GM12878 (cell line): ENCODE data around the gene CACNA1H. TPM values are rescaled to one million over a fixed set of nuclear protein-coding genes. Genes with fewer than 3 reads are reported as not detected.

Source experiments
- ATAC-seq: fragments of 200-7000 bp; cut with Tn5 transposase; 3 replicates; pipeline ENCODE4 v1.9.1; 2020; ENCODE audit warnings: mild to moderate bottlenecking, moderate library complexity
- BruUV-seq: library from RNA; stranded (reverse); fragments of 400-500 nt; replicated peaks from 2 replicates; lab custom pipeline; 2021; lab: Mats Ljungman, UMichigan
- CTCF ChIA-PET: fragments of 300-600 bp; sonication (Branson Sonifier 250); formaldehyde crosslinking; extraction: SDS; loops from one replicate; lab custom pipeline; 2021; ENCODE audit warnings: inconsistent platforms; lab: Yijun Ruan, JAX
- POLR2A ChIA-PET: fragments of 350-600 bp; formaldehyde crosslinking; extraction: SDS; loops from one replicate; lab custom pipeline; 2021; ENCODE audit warnings: inconsistent platforms; lab: Charles Lee
- RAD21 ChIA-PET: fragments of 300-600 bp; sonication (Branson Sonifier 250); formaldehyde crosslinking; loops from one replicate; lab custom pipeline; 2023; ENCODE audit warnings: antibody characterized with exemption; ENCODE audit not compliant: unreplicated experiment; lab: Charles Lee
- SMC1A ChIA-PET: fragments of 300-600 bp; sonication (Branson Sonifier 250); formaldehyde crosslinking; loops from one replicate; lab custom pipeline; 2023; ENCODE audit not compliant: unreplicated experiment, uncharacterized antibody; lab: Charles Lee
- DNase-seq: peaks from one replicate; pipeline ENCODE4 v3.0.0-alpha.2; 2011; ENCODE audit warnings: low read depth, low spot score
- FAIRE-seq: peaks from 3 replicates; lab custom pipeline; 2011; peaks lifted over from hg19 to GRCh38; lab: Jason Lieb, UNC
- H2AFZ ChIP-seq: 2 replicates; pipeline ENCODE4 v1.6.0; 2011; ENCODE audit warnings: low read depth, low read length, control low read depth; ENCODE audit not compliant: control insufficient read depth
- H3K27ac ChIP-seq: 2 replicates; pipeline ENCODE4 v1.5.1; 2011; ENCODE audit warnings: control low read depth; ENCODE audit not compliant: control insufficient read depth, insufficient read depth
- H3K27me3 ChIP-seq, 2 experiments: replicated peaks in 1 of 2; 2 replicates each; pipeline versions ENCODE4 v1.6.0 to v1.6.1; 2011; ENCODE audit warnings: low read length in 1 of 2; ENCODE audit not compliant: control insufficient read depth in 2 of 2, insufficient read depth in 2 of 2
- H3K36me3 ChIP-seq, 2 experiments: 2 replicates each; pipeline ENCODE4 v1.5.1; 2011; ENCODE audit warnings: low read length in 1 of 2; ENCODE audit not compliant: control insufficient read depth in 2 of 2, insufficient read depth in 2 of 2
- H3K4me1 ChIP-seq: 2 replicates; pipeline ENCODE4 v1.6.1; 2011; ENCODE audit warnings: mild to moderate bottlenecking, low read length, moderate library complexity, mixed read lengths; ENCODE audit not compliant: control insufficient read depth, insufficient read depth
- H3K4me2 ChIP-seq: 2 replicates; pipeline ENCODE4 v1.6.0; 2011; ENCODE audit warnings: control low read depth; ENCODE audit not compliant: control insufficient read depth, insufficient read depth
- H3K4me3 ChIP-seq: fragments of 200-600 bp; sonication (generic); 2 replicates; pipeline ENCODE4 v1.5.1; 2016
- H3K79me2 ChIP-seq: 2 replicates; pipeline ENCODE4 v1.6.0; 2011; ENCODE audit warnings: low read length; ENCODE audit not compliant: control insufficient read depth, insufficient read depth
- H3K9ac ChIP-seq: 2 replicates; pipeline ENCODE4 v1.8.0; 2011; ENCODE audit warnings: low read length, control low read depth, mixed read lengths; ENCODE audit not compliant: control insufficient read depth, insufficient read depth
- H3K9me3 ChIP-seq: replicated peaks from 3 replicates; pipeline ENCODE4 v1.5.1; 2011; ENCODE audit warnings: mild to moderate bottlenecking, low read length; ENCODE audit not compliant: control insufficient read depth, insufficient read depth
- H4K20me1 ChIP-seq: 2 replicates; pipeline ENCODE4 v1.6.0; 2011; ENCODE audit not compliant: control insufficient read depth, insufficient read depth
- BMI1 ChIP-seq: fragments of 450-650 bp; IDR thresholded peaks from 2 replicates; pipeline ENCODE4 v1.6.1; 2016; ENCODE audit warnings: mild to moderate bottlenecking, moderate library complexity, borderline replicate concordance
- CEBPB ChIP-seq, 2 experiments: fragments of 150-350 bp in 1 of 2; IDR thresholded peaks; 2 replicates each; pipeline ENCODE4 v1.6.1; 2012 to 2014; ENCODE audit warnings: low read depth in 2 of 2, low read length in 2 of 2, borderline replicate concordance in 1 of 2, inconsistent platforms in 1 of 2
- IKZF2 ChIP-seq, 2 experiments: fragments of 450-650 bp; IDR thresholded peaks; 2 replicates each; pipeline ENCODE4 v1.6.1; 2017; ENCODE audit warnings: mild to moderate bottlenecking in 2 of 2, moderate library complexity in 2 of 2
- JUND ChIP-seq: IDR thresholded peaks from 2 replicates; pipeline ENCODE4 v1.6.1; 2012; ENCODE audit warnings: low read depth, mild to moderate bottlenecking, low read length, improper control_type of control experiment, moderate library complexity
- MEF2A ChIP-seq: IDR thresholded peaks from 2 replicates; pipeline ENCODE4 v1.6.1; 2011; ENCODE audit warnings: low read depth, mild to moderate bottlenecking, low read length, moderate library complexity; ENCODE audit not compliant: insufficient read depth
- MTA3 ChIP-seq: IDR thresholded peaks from 2 replicates; pipeline ENCODE4 v1.6.1; 2012; ENCODE audit warnings: low read length, inconsistent platforms, borderline replicate concordance
- POLR2A ChIP-seq: IDR thresholded peaks from 2 replicates; pipeline ENCODE4 v1.6.1; 2011; ENCODE audit warnings: low read depth, mild to moderate bottlenecking, low read length
- RUNX3 ChIP-seq: IDR thresholded peaks from 2 replicates; pipeline ENCODE4 v1.6.1; 2012; ENCODE audit warnings: low read length, inconsistent platforms
- TCF7 ChIP-seq: IDR thresholded peaks from 2 replicates; pipeline ENCODE4 v1.6.1; 2014; ENCODE audit warnings: antibody characterized with exemption, borderline replicate concordance
- ZBED1 ChIP-seq: IDR thresholded peaks from 2 replicates; pipeline ENCODE4 v1.6.1; 2016; ENCODE audit warnings: borderline replicate concordance
- ZZZ3 ChIP-seq: IDR thresholded peaks from 2 replicates; pipeline ENCODE4 v1.6.1; 2011; ENCODE audit warnings: low read depth; ENCODE audit not compliant: control insufficient read depth, insufficient read length
- WGBS: methylation state at CpG from one replicate; pipeline ENCODE4 v1.1.6; 2016; ENCODE audit warnings: low lambda C conversion rate; ENCODE audit not compliant: insufficient replicate concordance, insufficient coverage; ENCODE audit errors: missing lambda C conversion rate; 5-methylcytosine and 5-hydroxymethylcytosine counted together
- in situ Hi-C: fragments of 300-500 bp; cut with MboI; formaldehyde crosslinking; loops from 9 replicates; pipeline ENCODE4 v1.14.3; 2018; ENCODE audit warnings: mixed read lengths
- intact Hi-C: fragments of 100-400 bp; cut with micrococcal nuclease; formaldehyde crosslinking; loops from one replicate; pipeline ENCODE4 v1.14.2; 2022; ENCODE audit not compliant: unreplicated experiment
- polyA plus RNA-seq, 11 experiments: library from polyadenylated mRNA; depleted of rRNA in 4 of 11; unstranded in 6 of 11; stranded (reverse) in 5 of 11; fragments of >200 nt; fragmentation: Nextera tagmentation in 4 of 11; fragmentation: Illumina TruSeq in 1 of 11; extraction: Ambion mirVana in 4 of 11; extraction: Trizol in 1 of 11; gene quantifications; 1 replicate in 1 of 11; 2 replicates in 10 of 11; pipeline versions ENCODE4 v1.2.1 to v1.2.3, GENCODE V29; 2011 to 2016; ENCODE audit warnings: inconsistent platforms in 2 of 11, missing spikeins in 2 of 11, low read depth in 1 of 11
- total RNA-seq, 4 experiments: library from RNA; depleted of rRNA in 3 of 4; stranded (reverse); fragments of >200 nt in 3 of 4; fragmentation: Illumina TruSeq in 1 of 4; extraction: Trizol in 1 of 4; gene quantifications; 2 replicates each; pipeline versions ENCODE4 v1.2.1 to v1.2.3, GENCODE V29; 2013 to 2021
- TF ChIP-seq, protein P1 (sequence below): fragments of 450-650 bp; IDR thresholded peaks from 2 replicates; pipeline ENCODE4 v1.6.1; 2017; ENCODE audit warnings: mild to moderate bottlenecking, moderate library complexity
- TF ChIP-seq, protein P2 (sequence below): IDR thresholded peaks from 2 replicates; pipeline ENCODE4 v1.6.1; 2011; ENCODE audit warnings: borderline replicate concordance, low read depth, mild to moderate bottlenecking, moderate library complexity, low read length; ENCODE audit not compliant: insufficient read depth, poor library complexity, severe bottlenecking
- TF ChIP-seq, protein P3 (sequence below): fragments of 450-650 bp; IDR thresholded peaks from 2 replicates; pipeline ENCODE4 v1.6.1; 2016; ENCODE audit warnings: mild to moderate bottlenecking

CACNA1H gene
- total and polyA plus RNA-seq, 10 of the 15 experiments (the other 5 are each of a cell fraction or from before 2014, with no cell fraction given) = 0.03 to 0.54 TPM; not detected in 8

DNA sequence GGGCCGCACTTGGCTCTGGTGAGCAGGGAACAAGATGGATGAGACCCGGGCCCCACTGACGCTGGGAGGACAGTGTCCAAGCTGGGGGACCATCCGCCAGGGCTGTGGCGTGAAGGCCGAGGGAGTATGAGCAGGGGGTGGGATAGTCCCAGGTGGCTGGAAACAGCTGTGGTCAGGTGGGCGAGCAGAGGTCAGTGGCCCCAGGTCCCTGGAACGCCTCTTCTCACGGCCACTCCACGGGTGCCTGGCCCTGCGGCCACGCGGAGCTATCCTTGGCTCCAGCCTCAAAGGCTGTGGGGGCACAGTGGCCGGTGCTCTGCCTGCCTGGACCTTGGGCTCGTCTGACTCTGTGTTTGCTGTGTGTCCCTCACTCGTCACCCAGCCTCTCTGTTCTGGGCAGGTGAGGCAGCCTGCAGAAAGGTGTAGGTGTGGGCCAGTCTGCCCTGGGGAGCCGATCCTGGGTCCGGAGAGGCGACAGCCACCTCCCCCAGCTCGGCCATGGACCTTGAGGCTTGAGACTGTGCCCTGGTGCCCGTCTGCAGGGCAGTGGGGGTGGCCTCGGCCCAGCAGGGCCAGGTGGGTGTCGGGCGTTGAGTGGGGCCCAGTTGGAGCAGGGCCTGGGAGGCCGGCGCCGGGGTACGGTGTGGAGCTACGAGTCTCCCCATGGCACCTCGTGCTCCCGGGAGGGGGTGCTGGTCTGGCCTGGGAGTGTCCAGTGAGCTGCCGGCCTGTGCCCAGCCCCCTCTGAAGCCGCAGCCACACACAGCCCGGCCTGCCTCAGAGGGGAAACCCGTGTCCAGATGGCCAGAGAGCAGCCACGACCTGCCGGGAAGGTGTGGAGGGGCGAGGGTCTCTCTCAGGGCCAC, 10.0 kb downstream of the CACNA1H start:
- intact Hi-C loops = no loop called here
- POLR2A ChIA-PET = no interaction called here
- no peak for ATAC-seq
- no peak for DNase-seq
- Histone ChIP-seq H2AFZ (no peak overlapping the region), H3K27ac (no peak overlapping the region), H3K36me3 (no peaks in the 10 kb centered on the region), H3K9me3 (no peaks in the 10 kb centered on the region), H3K9ac (no peak overlapping the region), H3K4me3 (no peak overlapping the region), H4K20me1 (no peaks in the 10 kb centered on the region), H3K27me3 (no peaks in the 10 kb centered on the region), H3K79me2 (no peaks in the 10 kb centered on the region), H3K4me2 (no peak overlapping the region), H3K4me1 (no peaks in the 10 kb centered on the region)
- CTCF ChIA-PET = no interaction called here
- WGBS = 56% methylated on average over 36 of the region's 38 CpGs
- SMC1A ChIA-PET = no interaction called here
- no peak for FAIRE-seq
- RAD21 ChIA-PET = no interaction called here
- in situ Hi-C loops = no loop called here
- no TSS peak for BruUV-seq
- TF ChIP-seq, protein P1, sequence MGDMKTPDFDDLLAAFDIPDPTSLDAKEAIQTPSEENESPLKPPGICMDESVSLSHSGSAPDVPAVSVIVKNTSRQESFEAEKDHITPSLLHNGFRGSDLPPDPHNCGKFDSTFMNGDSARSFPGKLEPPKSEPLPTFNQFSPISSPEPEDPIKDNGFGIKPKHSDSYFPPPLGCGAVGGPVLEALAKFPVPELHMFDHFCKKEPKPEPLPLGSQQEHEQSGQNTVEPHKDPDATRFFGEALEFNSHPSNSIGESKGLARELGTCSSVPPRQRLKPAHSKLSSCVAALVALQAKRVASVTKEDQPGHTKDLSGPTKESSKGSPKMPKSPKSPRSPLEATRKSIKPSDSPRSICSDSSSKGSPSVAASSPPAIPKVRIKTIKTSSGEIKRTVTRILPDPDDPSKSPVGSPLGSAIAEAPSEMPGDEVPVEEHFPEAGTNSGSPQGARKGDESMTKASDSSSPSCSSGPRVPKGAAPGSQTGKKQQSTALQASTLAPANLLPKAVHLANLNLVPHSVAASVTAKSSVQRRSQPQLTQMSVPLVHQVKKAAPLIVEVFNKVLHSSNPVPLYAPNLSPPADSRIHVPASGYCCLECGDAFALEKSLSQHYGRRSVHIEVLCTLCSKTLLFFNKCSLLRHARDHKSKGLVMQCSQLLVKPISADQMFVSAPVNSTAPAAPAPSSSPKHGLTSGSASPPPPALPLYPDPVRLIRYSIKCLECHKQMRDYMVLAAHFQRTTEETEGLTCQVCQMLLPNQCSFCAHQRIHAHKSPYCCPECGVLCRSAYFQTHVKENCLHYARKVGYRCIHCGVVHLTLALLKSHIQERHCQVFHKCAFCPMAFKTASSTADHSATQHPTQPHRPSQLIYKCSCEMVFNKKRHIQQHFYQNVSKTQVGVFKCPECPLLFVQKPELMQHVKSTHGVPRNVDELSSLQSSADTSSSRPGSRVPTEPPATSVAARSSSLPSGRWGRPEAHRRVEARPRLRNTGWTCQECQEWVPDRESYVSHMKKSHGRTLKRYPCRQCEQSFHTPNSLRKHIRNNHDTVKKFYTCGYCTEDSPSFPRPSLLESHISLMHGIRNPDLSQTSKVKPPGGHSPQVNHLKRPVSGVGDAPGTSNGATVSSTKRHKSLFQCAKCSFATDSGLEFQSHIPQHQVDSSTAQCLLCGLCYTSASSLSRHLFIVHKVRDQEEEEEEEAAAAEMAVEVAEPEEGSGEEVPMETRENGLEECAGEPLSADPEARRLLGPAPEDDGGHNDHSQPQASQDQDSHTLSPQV = no peak
- no peak for TF ChIP-seq IKZF2 (IDR thresholded peaks at IDR 0.05)
- TF ChIP-seq MTA3 = no peak
- no peak for TF ChIP-seq TCF7
- no peak for TF ChIP-seq POLR2A
- TF ChIP-seq ZBED1 = no peak
- TF ChIP-seq ZZZ3 = no peak
- TF ChIP-seq MEF2A = no peak
- TF ChIP-seq BMI1 = no peak
- no peak for TF ChIP-seq RUNX3
- no peak for TF ChIP-seq JUND
- TF ChIP-seq CEBPB (IDR thresholded peaks at IDR 0.05; ENCODE audit: borderline replicate concordance in 1 of 2, low read depth in 2 of 2, low read length in 2 of 2) = no peak
- TF ChIP-seq, protein P2, sequence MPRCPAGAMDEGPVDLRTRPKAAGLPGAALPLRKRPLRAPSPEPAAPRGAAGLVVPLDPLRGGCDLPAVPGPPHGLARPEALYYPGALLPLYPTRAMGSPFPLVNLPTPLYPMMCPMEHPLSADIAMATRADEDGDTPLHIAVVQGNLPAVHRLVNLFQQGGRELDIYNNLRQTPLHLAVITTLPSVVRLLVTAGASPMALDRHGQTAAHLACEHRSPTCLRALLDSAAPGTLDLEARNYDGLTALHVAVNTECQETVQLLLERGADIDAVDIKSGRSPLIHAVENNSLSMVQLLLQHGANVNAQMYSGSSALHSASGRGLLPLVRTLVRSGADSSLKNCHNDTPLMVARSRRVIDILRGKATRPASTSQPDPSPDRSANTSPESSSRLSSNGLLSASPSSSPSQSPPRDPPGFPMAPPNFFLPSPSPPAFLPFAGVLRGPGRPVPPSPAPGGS = no peak
- TF ChIP-seq, protein P3, sequence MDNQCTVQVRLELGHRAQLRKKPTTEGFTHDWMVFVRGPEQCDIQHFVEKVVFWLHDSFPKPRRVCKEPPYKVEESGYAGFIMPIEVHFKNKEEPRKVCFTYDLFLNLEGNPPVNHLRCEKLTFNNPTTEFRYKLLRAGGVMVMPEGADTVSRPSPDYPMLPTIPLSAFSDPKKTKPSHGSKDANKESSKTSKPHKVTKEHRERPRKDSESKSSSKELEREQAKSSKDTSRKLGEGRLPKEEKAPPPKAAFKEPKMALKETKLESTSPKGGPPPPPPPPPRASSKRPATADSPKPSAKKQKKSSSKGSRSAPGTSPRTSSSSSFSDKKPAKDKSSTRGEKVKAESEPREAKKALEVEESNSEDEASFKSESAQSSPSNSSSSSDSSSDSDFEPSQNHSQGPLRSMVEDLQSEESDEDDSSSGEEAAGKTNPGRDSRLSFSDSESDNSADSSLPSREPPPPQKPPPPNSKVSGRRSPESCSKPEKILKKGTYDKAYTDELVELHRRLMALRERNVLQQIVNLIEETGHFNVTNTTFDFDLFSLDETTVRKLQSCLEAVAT = no peak
